SK-N-SH (cell line): ENCODE results near the gene OAS1. TPM values are rescaled to one million over a fixed set of nuclear protein-coding genes. Genes with fewer than 3 reads are reported as not detected.

ENCODE experiments used
- CTCF ChIA-PET: fragments of 300-600, 350-600 bp; formaldehyde crosslinking; extraction: SDS; loops from one replicate; lab custom pipeline; 2021; lab: Yijun Ruan, JAX
- POLR2A ChIA-PET: fragments of 350-600 bp; sonication (Branson Sonifier 250); formaldehyde crosslinking; extraction: SDS; loops from one replicate; lab custom pipeline; 2020; ENCODE audit warnings: antibody characterized with exemption, inconsistent platforms; lab: Yijun Ruan, JAX
- DNase-seq: peaks from one replicate; pipeline ENCODE4 v3.0.0; 2012
- H2AFZ ChIP-seq: fragments of 200-600 bp; sonication (generic); 2 replicates; pipeline ENCODE4 v1.8.1; 2016; ENCODE audit warnings: antibody characterized with exemption, mild to moderate bottlenecking, low read depth
- H3F3A ChIP-seq: fragments of 200-600 bp; sonication (generic); replicated peaks from 2 replicates; pipeline ENCODE3; 2016; ENCODE audit warnings: antibody characterized with exemption, mild to moderate bottlenecking; ENCODE audit not compliant: insufficient read depth
- H3K27ac ChIP-seq, 2 experiments: fragments of 200-500 bp in 1 of 2; fragments of 200-600 bp in 1 of 2; sonication (Bioruptor generic) in 1 of 2; sonication (generic), shearing (Covaris generic) in 1 of 2; 2 replicates each; pipeline versions ENCODE4 v1.5.1 to v1.6.1; 2014 to 2016; ENCODE audit warnings: low read depth in 2 of 2, inconsistent platforms in 1 of 2, low read length in 1 of 2, mild to moderate bottlenecking in 1 of 2, mixed read lengths in 1 of 2
- H3K27me3 ChIP-seq: fragments of 200-600 bp; sonication (generic), shearing (Covaris generic); 2 replicates; pipeline ENCODE4 v1.6.1; 2016; ENCODE audit warnings: mixed run types; ENCODE audit not compliant: insufficient read depth
- H3K36me3 ChIP-seq, 2 experiments: fragments of 200-500 bp in 1 of 2; fragments of 200-600 bp in 1 of 2; sonication (Bioruptor generic) in 1 of 2; sonication (generic) in 1 of 2; replicated peaks in 1 of 2; 2 replicates each; pipeline versions ENCODE3 to v1.5.1; 2014 to 2016; ENCODE audit warnings: low read length in 1 of 2, mild to moderate bottlenecking in 1 of 2; ENCODE audit not compliant: insufficient read depth in 2 of 2, control insufficient read depth in 1 of 2
- H3K4me1 ChIP-seq, 2 experiments: fragments of 200-500 bp in 1 of 2; fragments of 200-600 bp in 1 of 2; sonication (Bioruptor generic) in 1 of 2; sonication (generic), shearing (Covaris generic) in 1 of 2; 2 replicates each; pipeline versions ENCODE4 v1.5.1 to v1.6.1; 2014 to 2016; ENCODE audit warnings: low read depth in 1 of 2, low read length in 1 of 2, mixed run types in 1 of 2; ENCODE audit not compliant: insufficient read depth in 2 of 2, control insufficient read depth in 1 of 2
- H3K4me2 ChIP-seq: fragments of 200-600 bp; sonication (generic), shearing (Covaris generic); 2 replicates; pipeline ENCODE4 v1.6.1; 2017; ENCODE audit warnings: mixed run types
- H3K4me3 ChIP-seq, 2 experiments: fragments of 200-500 bp in 1 of 2; fragments of 200-600 bp in 1 of 2; sonication (Bioruptor generic) in 1 of 2; sonication (generic), shearing (Covaris generic) in 1 of 2; 2 replicates each; pipeline versions ENCODE4 v1.5.1 to v1.8.1; 2014 to 2016; ENCODE audit warnings: low read depth in 2 of 2, inconsistent platforms in 1 of 2, low read length in 1 of 2, mild to moderate bottlenecking in 1 of 2, mixed read lengths in 1 of 2, moderate library complexity in 1 of 2
- H3K79me2 ChIP-seq: fragments of 200-600 bp; sonication (generic); 2 replicates; pipeline ENCODE4 v1.8.1; 2017; ENCODE audit warnings: mild to moderate bottlenecking; ENCODE audit not compliant: insufficient read depth
- H3K9ac ChIP-seq: fragments of 200-600 bp; sonication (generic); 2 replicates; pipeline ENCODE4 v1.6.1; 2017; ENCODE audit warnings: mixed run types
- H3K9me2 ChIP-seq: fragments of 200-600 bp; sonication (generic); 2 replicates; pipeline ENCODE4 v1.6.1; 2017; ENCODE audit warnings: mixed run types
- H3K9me3 ChIP-seq: fragments of 200-600 bp; sonication (generic); 2 replicates; pipeline ENCODE4 v1.6.1; 2017; ENCODE audit warnings: mixed run types, mild to moderate bottlenecking, moderate library complexity
- H4K20me1 ChIP-seq: fragments of 200-600 bp; sonication (generic); 2 replicates; pipeline ENCODE4 v1.6.1; 2017; ENCODE audit warnings: mild to moderate bottlenecking, mixed run types; ENCODE audit not compliant: insufficient read depth
- ELF1 ChIP-seq: IDR thresholded peaks from 2 replicates; pipeline ENCODE4 v1.4.0; 2012
- EP300 ChIP-seq, 2 experiments: IDR thresholded peaks; 2 replicates each; pipeline versions ENCODE4 v1.4.0 to v1.6.1; 2012; ENCODE audit warnings: borderline replicate concordance in 1 of 2, low read depth in 1 of 2, low read length in 1 of 2
- FOXJ3 ChIP-seq: sonication (generic); formaldehyde crosslinking; IDR thresholded peaks from 2 replicates; pipeline ENCODE4 v1.5.1; 2020; ENCODE audit warnings: mild to moderate bottlenecking, missing genetic modification reagents
- FOXM1 ChIP-seq: IDR thresholded peaks from 2 replicates; pipeline ENCODE4 v1.4.0; 2012; ENCODE audit warnings: low read depth, mild to moderate bottlenecking
- GABPA ChIP-seq: IDR thresholded peaks from 2 replicates; pipeline ENCODE4 v1.4.0; 2012; ENCODE audit warnings: low read depth, mild to moderate bottlenecking
- GATA2 ChIP-seq: sonication (generic); formaldehyde crosslinking; IDR thresholded peaks from 2 replicates; pipeline ENCODE4 v1.5.0; 2020; ENCODE audit warnings: mild to moderate bottlenecking, missing genetic modification reagents
- MEF2A ChIP-seq: IDR thresholded peaks from 2 replicates; pipeline ENCODE4 v1.4.0; 2012; ENCODE audit warnings: low read depth, borderline replicate concordance
- MXI1 ChIP-seq: IDR thresholded peaks from 2 replicates; pipeline ENCODE4 v1.6.1; 2012; ENCODE audit warnings: mild to moderate bottlenecking, low read depth, low read length, improper control_type of control experiment
- NRF1 ChIP-seq: IDR thresholded peaks from 2 replicates; pipeline ENCODE4 v1.6.1; 2012; ENCODE audit warnings: low read depth, mild to moderate bottlenecking, low read length
- SMC3 ChIP-seq: IDR thresholded peaks from 2 replicates; pipeline ENCODE4 v1.6.1; 2012; ENCODE audit warnings: low read depth, low read length, improper control_type of control experiment
- YY1 ChIP-seq: IDR thresholded peaks from 2 replicates; pipeline ENCODE4 v1.4.0; 2012; ENCODE audit warnings: low read depth, mild to moderate bottlenecking
- WGBS: methylation state at CpG from one replicate; pipeline ENCODE4 v1.1.6; 2017; ENCODE audit warnings: low lambda C conversion rate; 5-methylcytosine and 5-hydroxymethylcytosine counted together
- polyA plus RNA-seq, 3 experiments: library from polyadenylated mRNA; depleted of rRNA; stranded (reverse); fragments of >200 nt; gene quantifications; 2 replicates each; pipeline ENCODE4 v1.2.3, GENCODE V29; 2012
- TF ChIP-seq, protein P1 (sequence below): IDR thresholded peaks from 2 replicates; pipeline ENCODE4; 2012
- TF ChIP-seq, protein P2 (sequence below): fragments of 200-600 bp; sonication (generic); IDR thresholded peaks from 2 replicates; pipeline ENCODE4 v1.6.1; 2017; ENCODE audit warnings: antibody characterized with exemption, mild to moderate bottlenecking, moderate library complexity

The OAS1 gene
- polyA plus RNA-seq, 1 of the 3 experiments (the other 2 are of a cell fraction): 1.1 TPM

DNA sequence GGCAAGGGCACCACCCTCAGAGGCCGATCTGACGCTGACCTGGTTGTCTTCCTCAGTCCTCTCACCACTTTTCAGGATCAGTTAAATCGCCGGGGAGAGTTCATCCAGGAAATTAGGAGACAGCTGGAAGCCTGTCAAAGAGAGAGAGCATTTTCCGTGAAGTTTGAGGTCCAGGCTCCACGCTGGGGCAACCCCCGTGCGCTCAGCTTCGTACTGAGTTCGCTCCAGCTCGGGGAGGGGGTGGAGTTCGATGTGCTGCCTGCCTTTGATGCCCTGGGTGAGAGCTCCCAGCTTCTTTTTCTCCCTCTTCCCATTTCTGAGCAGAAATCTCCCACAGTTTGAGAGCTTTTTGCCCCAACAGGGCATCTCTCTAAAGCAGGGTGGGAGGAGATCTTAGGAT lies 1.8 kb downstream of the OAS1 start (continued):
- TF ChIP-seq FOXJ3 (CRISPR knock-in tag): no peak
- TF ChIP-seq SMC3: no peak
- TF ChIP-seq, protein P1, sequence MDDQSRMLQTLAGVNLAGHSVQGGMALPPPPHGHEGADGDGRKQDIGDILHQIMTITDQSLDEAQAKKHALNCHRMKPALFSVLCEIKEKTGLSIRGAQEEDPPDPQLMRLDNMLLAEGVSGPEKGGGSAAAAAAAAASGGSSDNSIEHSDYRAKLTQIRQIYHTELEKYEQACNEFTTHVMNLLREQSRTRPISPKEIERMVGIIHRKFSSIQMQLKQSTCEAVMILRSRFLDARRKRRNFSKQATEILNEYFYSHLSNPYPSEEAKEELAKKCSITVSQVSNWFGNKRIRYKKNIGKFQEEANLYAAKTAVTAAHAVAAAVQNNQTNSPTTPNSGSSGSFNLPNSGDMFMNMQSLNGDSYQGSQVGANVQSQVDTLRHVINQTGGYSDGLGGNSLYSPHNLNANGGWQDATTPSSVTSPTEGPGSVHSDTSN: no peak

DNA sequence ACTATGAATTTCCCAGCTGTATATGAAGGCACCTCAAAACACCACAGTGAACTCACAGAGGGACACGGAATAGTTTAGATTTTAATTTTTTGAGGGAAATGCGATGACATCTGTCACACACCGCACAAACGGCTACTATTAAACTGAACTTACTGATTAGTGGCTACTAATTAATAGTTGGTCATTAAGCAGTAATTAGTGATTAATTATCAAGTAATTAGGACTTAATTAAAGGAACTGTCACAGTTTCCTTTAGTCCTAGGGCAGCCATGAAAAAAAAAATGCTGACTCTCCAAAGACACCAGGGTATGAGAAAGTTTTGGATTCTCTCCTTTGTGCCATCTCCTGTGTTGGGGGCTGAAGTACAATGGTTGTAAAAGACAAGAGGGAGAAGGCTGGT lies 2.9 kb downstream of the OAS1 start:
- H2AFZ ChIP-seq: no peak overlapping the region
- H3K79me2 ChIP-seq: no peaks in the 10 kb centered on the region
- CTCF ChIA-PET: no interaction called here
- no peak overlapping the region for H3K27ac ChIP-seq
- H3K9me2 ChIP-seq: no peaks in the 10 kb centered on the region
- peaks cover 0 to 27% of the 10 kb centered on the region in 2 experiments; a peak in 2 of 4 replicates for H3K4me1 ChIP-seq
- H3K36me3 ChIP-seq: no peaks in the 10 kb centered on the region
- TF ChIP-seq GATA2 (CRISPR knock-in tag) (no peak), YY1 (no peak), EP300 (IDR thresholded peaks at IDR 0.05; ENCODE audit: borderline replicate concordance in 1 of 2, low read depth in 1 of 2, low read length in 1 of 2) (no peak), NRF1 (no peak), MEF2A (no peak), MXI1 (no peak), FOXM1 (no peak), ELF1 (no peak), GABPA (no peak)
- TF ChIP-seq, protein P2, sequence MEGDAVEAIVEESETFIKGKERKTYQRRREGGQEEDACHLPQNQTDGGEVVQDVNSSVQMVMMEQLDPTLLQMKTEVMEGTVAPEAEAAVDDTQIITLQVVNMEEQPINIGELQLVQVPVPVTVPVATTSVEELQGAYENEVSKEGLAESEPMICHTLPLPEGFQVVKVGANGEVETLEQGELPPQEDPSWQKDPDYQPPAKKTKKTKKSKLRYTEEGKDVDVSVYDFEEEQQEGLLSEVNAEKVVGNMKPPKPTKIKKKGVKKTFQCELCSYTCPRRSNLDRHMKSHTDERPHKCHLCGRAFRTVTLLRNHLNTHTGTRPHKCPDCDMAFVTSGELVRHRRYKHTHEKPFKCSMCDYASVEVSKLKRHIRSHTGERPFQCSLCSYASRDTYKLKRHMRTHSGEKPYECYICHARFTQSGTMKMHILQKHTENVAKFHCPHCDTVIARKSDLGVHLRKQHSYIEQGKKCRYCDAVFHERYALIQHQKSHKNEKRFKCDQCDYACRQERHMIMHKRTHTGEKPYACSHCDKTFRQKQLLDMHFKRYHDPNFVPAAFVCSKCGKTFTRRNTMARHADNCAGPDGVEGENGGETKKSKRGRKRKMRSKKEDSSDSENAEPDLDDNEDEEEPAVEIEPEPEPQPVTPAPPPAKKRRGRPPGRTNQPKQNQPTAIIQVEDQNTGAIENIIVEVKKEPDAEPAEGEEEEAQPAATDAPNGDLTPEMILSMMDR: no peak
- TF ChIP-seq, protein P1: no peak
- H3F3A ChIP-seq: no peaks in the 10 kb centered on the region
- 83% methylated on average over 4 of the region's 4 CpGs for WGBS
- no peak overlapping the region for H3K4me3 ChIP-seq
- no peak for DNase-seq
- H4K20me1 ChIP-seq: no peaks in the 10 kb centered on the region
- H3K9me3 ChIP-seq: 0 out of 2 replicates have a peak, but pooled peaks cover 5% of the 10 kb centered on the region
- H3K9ac ChIP-seq: no peak overlapping the region
- no peak overlapping the region for H3K4me2 ChIP-seq
- POLR2A ChIA-PET: no interaction called here
- no peaks in the 10 kb centered on the region for H3K27me3 ChIP-seq
